GM19239 (cell line): ENCODE measurements around the gene ARIH1.
"Not testable (repeated sequence)": the region's sequence is repeated elsewhere in the genome, so short reads cannot be mapped to it uniquely, and the experiment has no call there.

Experiments used
- DNase-seq: peaks from one replicate; pipeline ENCODE4 v3.0.0; 2011; ENCODE audit warnings: low spot score; ENCODE audit not compliant: insufficient read length
- FAIRE-seq: peaks from 2 replicates; lab custom pipeline; 2011; peaks lifted over from hg19 to GRCh38; lab: Jason Lieb, UNC

Gene ARIH1

GRCh38 chr15:72592097-72592496 lies 118.0 kb downstream of the ARIH1 start:
- no peak for FAIRE-seq
- DNase-seq, result no peak

GRCh38 chr15:72592676-72593075 lies 118.5 kb downstream of the ARIH1 start:
- no peak for DNase-seq
- no peak for FAIRE-seq

- FAIRE-seq (no peak), DNase-seq (no peak)
These were observed 119.7 kb downstream of the ARIH1 start for GRCh38 chr15:72593838-72594237.

GRCh38 chr15:72599855-72600464 lies 125.8 kb downstream of the ARIH1 start:
- DNase-seq (peak; percentile 25), FAIRE-seq (peak; percentile 62)

GRCh38 chr15:72604794-72605193 lies 130.7 kb downstream of the ARIH1 start:
- FAIRE-seq (no peak), DNase-seq (no peak)

- DNase-seq, FAIRE-seq: not testable (repeated sequence)
These were observed 134.0 kb downstream of the ARIH1 start for GRCh38 chr15:72608084-72608483.

- DNase-seq (no peak), FAIRE-seq (no peak)
These were observed 135.7 kb downstream of the ARIH1 start for GRCh38 chr15:72609862-72610261.

- FAIRE-seq, result not testable (repeated sequence)
These were observed 138.2 kb downstream of the ARIH1 start for GRCh38 chr15:72612324-72612723.

GRCh38 chr15:72614810-72615532 lies 140.8 kb downstream of the ARIH1 start:
- FAIRE-seq (no peak), DNase-seq (no peak)

More at GRCh38 chr15:72612324-72612723, 138.2 kb downstream of the ARIH1 start:
- DNase-seq, result not testable (repeated sequence)

GRCh38 chr15:72615533-72616233 lies 141.6 kb downstream of the ARIH1 start:
- not testable (repeated sequence) for FAIRE-seq, DNase-seq

- DNase-seq (no peak), FAIRE-seq (no peak)
These were observed 142.5 kb downstream of the ARIH1 start for GRCh38 chr15:72616491-72617210.

GRCh38 chr15:72623854-72624253 lies 149.7 kb downstream of the ARIH1 start:
- not testable (repeated sequence) for DNase-seq, FAIRE-seq

- not testable (repeated sequence) for DNase-seq, FAIRE-seq
These were observed 152.0 kb downstream of the ARIH1 start for GRCh38 chr15:72626153-72626552.

GRCh38 chr15:72628249-72629067 lies 154.3 kb downstream of the ARIH1 start:
- not testable (repeated sequence) for FAIRE-seq, DNase-seq

- DNase-seq, FAIRE-seq: not testable (repeated sequence)
These were observed 155.0 kb downstream of the ARIH1 start for GRCh38 chr15:72629068-72629570.

- not testable (repeated sequence) for DNase-seq
- FAIRE-seq, result peak; percentile 54
These were observed 162.6 kb downstream of the ARIH1 start for GRCh38 chr15:72636519-72637282.

- not testable (repeated sequence) for FAIRE-seq, DNase-seq
These were observed 165.8 kb downstream of the ARIH1 start for GRCh38 chr15:72639759-72640483.

GRCh38 chr15:72642271-72642670 lies 168.1 kb downstream of the ARIH1 start:
- not testable (repeated sequence) for FAIRE-seq

More at GRCh38 chr15:72642271-72642670, 168.1 kb downstream of the ARIH1 start:
- not testable (repeated sequence) for DNase-seq
